Immature natural killer cell (primary cell): ENCODE measurements around the gene CENPX. TPM values are rescaled to one million over a fixed set of nuclear protein-coding genes. Genes with fewer than 3 reads are reported as not detected.
A peak's percentile ranks its signal among the peaks of the same experiment; 100 is the strongest.

Source experiments
- DNase-seq, 3 donors: peaks; one replicate each; pipeline ENCODE4 v3.0.0; 2022; ENCODE audit warnings: mixed read lengths in 1 of 3
- H3K27ac Mint-ChIP-seq, 6 donors: one replicate each; pipeline ENCODE4 v1.8.0; 2020; ENCODE audit warnings: mixed read lengths in 6 of 6, mild to moderate bottlenecking in 5 of 6, inconsistent platforms in 4 of 6, moderate library complexity in 3 of 6
- H3K27me3 Mint-ChIP-seq, 3 donors: one replicate each; pipeline ENCODE4 v1.8.0; 2020 to 2021; ENCODE audit warnings: low read depth in 3 of 3, mild to moderate bottlenecking in 3 of 3, mixed read lengths in 3 of 3, moderate library complexity in 3 of 3, inconsistent platforms in 1 of 3
- H3K36me3 Mint-ChIP-seq, 3 donors: one replicate each; pipeline ENCODE4 v1.8.0; 2020; ENCODE audit warnings: mixed read lengths in 3 of 3, inconsistent platforms in 2 of 3, mild to moderate bottlenecking in 2 of 3
- H3K4me1 Mint-ChIP-seq, 2 donors: one replicate each; pipeline ENCODE4 v1.8.0; 2020; ENCODE audit warnings: inconsistent platforms in 2 of 2, mild to moderate bottlenecking in 2 of 2, mixed read lengths in 2 of 2, moderate library complexity in 1 of 2
- H3K4me3 Mint-ChIP-seq, 5 donors: one replicate each; pipeline ENCODE4 v1.8.0; 2020; ENCODE audit warnings: mild to moderate bottlenecking in 5 of 5, mixed read lengths in 5 of 5, inconsistent platforms in 3 of 5, moderate library complexity in 3 of 5
- H3K9me3 Mint-ChIP-seq, 6 donors: one replicate each; pipeline ENCODE4 v1.8.0; 2020; ENCODE audit warnings: mild to moderate bottlenecking in 6 of 6, mixed read lengths in 6 of 6, inconsistent platforms in 4 of 6, moderate library complexity in 3 of 6
- polyA plus RNA-seq, 3 donors: library from polyadenylated mRNA; unstranded; fragments of 300-500 nt; fragmentation: Illumina TruSeq; gene quantifications; one replicate each; pipeline ENCODE4 v1.2.3, GENCODE V29; 2021

CENPX gene
- polyA plus RNA-seq, 3 donors from 2014 or later = 70.0 to 104 (median 100) TPM

DNA sequence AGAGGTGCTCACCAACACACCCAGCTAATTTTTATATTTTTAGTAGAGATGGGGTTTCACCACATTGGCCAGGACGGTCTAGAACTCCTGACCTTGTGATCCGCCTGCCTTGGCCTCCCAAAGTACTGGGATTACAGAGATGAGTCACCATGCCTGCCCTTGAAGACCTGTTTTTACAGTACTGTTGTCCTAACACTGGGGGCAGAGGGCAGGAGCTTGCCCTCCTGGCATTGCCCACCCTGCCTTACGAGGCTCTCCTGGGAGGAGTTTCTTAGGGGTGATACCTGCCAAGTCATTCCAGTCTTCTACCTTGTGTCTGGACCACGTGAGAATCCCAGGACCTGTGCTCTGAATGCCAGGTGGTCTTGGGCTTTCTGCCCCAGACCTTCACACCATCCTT is 42.6 kb downstream of the CENPX start:
- DNase-seq = no peak
- peaks cover 22 to 33% of the 10 kb centered on the region in 2 donors for H3K4me1 Mint-ChIP-seq
- H3K9me3 Mint-ChIP-seq = no peaks in the 10 kb centered on the region
- H3K27me3 Mint-ChIP-seq = peaks cover 6 to 15% (median 10%) of the 10 kb centered on the region in 3 donors
- H3K4me3 Mint-ChIP-seq = peak overlapping the region in 2 of 5 donors; percentile 49 to 77
- peaks cover 4 to 12% (median 5%) of the 10 kb centered on the region in 3 donors for H3K36me3 Mint-ChIP-seq
- peak overlapping the region in 1 of 6 donors; percentile 17 for H3K27ac Mint-ChIP-seq

DNA sequence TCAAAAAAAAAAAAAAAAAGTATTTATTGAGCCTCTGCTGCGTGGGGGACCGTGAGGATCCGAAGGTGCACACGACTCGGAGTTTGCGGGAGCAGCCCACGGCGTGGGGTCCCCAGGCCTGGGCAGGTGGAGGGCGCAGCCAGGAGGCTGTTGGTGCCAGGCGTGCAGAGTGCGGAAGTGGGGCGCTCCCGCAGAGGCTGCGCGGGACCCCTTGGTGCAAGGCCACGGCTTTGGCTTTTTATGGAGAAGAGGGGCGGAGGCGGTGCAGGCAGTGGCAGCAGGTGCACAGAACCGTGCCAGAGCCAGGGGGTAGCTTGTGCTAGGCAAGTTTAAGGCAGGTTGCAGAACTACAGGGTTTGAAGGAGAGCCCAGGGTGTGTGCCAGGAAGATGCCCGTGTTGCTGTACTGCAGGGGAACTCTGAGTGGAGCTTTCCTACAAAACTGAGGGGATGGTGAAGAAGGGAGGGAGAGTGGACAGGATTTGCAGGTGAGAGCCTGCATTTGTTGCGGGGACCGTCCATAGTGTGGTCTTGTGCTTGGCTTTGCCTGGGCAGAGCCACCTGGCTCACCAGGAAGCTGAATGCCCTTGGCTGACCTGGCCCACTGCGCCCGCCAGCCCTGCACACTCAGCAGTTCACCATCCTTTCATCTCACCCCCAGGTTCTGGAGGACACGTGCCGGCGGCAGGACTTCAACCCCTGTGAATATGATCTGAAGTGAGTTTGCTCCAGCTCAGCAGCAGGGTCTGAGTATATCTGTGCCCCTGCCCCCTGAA is 44.0 kb downstream of the CENPX start:
- Mint-ChIP-seq H3K4me3 (peak overlapping the region; percentile 63 to 81 (median 76)), H3K27ac (peak overlapping the region in 5 of 6 donors; percentile 26 to 83 (median 69))

DNA sequence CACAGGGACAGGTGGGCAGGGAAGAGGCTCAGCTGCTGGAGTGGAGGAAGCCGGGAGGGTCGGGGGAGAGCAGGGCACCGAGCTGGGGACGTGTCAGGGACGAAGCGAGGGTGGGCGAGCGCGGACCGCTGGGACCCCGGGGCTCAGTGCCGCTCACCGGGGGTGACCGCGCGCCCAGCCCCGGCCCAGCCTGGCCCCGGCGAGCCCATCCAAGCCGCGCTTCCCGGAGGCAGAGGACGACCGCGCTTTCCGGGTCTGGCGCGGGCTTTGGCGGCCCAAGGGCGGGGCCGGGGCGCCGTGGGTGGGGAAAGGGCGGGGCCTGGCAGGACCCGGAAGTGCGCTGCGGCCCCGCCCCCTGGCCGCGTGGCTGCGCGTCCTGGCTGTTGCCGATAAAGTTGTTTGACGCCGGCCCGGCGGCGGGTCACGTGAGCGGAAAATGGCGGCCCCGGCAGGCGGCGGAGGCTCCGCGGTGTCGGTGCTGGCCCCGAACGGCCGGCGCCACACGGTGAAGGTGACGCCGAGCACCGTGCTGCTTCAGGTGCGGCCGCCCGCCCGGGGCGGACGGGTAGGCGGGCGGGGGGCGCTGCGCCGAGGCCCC is 45.4 kb downstream of the CENPX start, which contains the start of gene ASPSCR1:
Gene ASPSCR1 (plus strand): TSS at position 419 of the 598 bp plus-strand sequence. CDS start 18 bp downstream, at position 437.
- peak within 1 kb of the TSS; percentile 84 to 98 (median 95) for H3K27ac Mint-ChIP-seq
- H3K9me3 Mint-ChIP-seq = peaks cover 0 to 2% (median 0%) of the 10 kb centered on the region in 6 donors
- peak; percentile 90 to 94 (median 93) for DNase-seq
- peaks cover 6 to 15% (median 10%) of the 10 kb centered on the region in 3 donors for H3K27me3 Mint-ChIP-seq
- H3K36me3 Mint-ChIP-seq = peaks cover 0 to 6% (median 4%) of the 10 kb centered on the region in 3 donors
- peaks cover 20 to 29% of the 10 kb centered on the region in 2 donors for H3K4me1 Mint-ChIP-seq
- peak within 1 kb of the TSS; percentile 91 to 96 (median 96) for H3K4me3 Mint-ChIP-seq

More for the DNA sequence above, 44.0 kb downstream of the CENPX start:
- Mint-ChIP-seq H3K4me1 (peaks cover 20 to 33% of the 10 kb centered on the region in 2 donors), H3K36me3 (peaks cover 4 to 9% (median 5%) of the 10 kb centered on the region in 3 donors), H3K9me3 (peaks cover 0 to 2% (median 0%) of the 10 kb centered on the region in 6 donors), H3K27me3 (peaks cover 8 to 15% (median 10%) of the 10 kb centered on the region in 3 donors)
- DNase-seq = no peak

DNA sequence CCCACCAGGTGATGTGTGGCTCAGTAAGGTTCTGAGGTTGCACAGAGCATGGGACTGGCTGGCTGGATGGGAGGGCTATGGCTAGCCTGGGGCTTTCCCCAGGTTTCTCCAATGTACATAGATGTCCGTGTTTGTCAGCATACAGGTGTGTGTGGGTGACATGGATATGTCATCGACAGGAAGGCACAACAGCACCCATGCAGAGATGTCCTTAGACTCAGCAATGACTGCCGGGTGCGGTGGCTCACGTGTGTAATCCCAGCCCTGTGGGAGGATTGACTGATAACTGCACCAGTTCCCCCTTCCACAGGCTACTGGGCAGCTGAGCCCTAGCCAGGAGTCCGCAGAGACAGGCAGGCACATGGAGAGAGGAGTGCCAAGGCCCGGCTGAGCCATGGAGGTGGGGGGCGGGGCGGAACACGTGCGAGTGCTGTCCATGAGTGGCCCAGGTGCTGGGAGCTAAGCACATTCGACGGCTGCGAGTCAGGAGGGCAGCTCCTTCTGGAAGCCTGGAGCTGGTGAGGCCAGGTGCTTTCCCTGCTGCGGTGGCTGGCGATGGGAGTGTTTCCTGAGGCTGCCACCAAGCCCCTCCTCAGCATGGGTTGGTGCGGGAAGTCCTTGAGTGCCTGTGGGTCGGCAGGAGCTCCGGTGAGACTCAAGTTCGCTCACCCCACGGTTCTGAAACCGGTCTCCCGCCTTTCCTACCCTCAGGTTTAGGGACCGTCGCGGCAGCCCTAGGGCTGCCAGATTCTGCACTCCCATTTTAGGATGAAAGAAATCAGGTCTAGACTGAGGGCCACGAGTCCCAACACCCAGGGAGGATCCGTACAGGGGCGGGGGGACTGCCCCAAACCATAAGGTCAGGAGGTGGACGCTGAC is 46.1 kb downstream of the CENPX start:
- no peak for DNase-seq
- H3K9me3 Mint-ChIP-seq = peaks cover 0 to 2% (median 0%) of the 10 kb centered on the region in 6 donors
- peak overlapping the region; percentile 91 to 96 (median 96) for H3K4me3 Mint-ChIP-seq
- H3K27me3 Mint-ChIP-seq = peaks cover 6 to 15% (median 10%) of the 10 kb centered on the region in 3 donors
- peaks cover 0 to 8% (median 4%) of the 10 kb centered on the region in 3 donors for H3K36me3 Mint-ChIP-seq
- peak overlapping the region; percentile 84 to 98 (median 95) for H3K27ac Mint-ChIP-seq
- H3K4me1 Mint-ChIP-seq = peaks cover 20 to 28% of the 10 kb centered on the region in 2 donors

DNA sequence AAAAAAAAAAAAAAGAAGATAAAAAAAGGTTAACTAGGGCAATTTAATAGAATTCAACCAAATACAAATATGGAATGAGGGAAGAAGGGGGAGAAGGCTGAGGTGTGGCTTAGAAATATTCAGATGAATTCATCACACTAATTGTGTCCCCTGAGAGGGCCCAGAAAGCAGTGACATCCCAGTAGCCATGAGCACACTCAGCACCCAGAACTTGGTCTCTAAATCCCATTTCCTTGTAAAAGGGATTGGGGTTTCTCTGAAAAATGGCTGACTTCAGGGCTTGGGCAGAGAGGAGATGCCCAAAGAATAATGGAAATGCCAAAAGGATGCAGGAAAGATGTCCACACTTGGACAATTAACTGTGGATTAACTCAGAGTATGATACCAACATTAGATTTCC is 49.2 kb downstream of the CENPX start:
- DNase-seq = no peak
- Mint-ChIP-seq H3K27me3 (peaks cover 3 to 15% (median 7%) of the 10 kb centered on the region in 3 donors), H3K36me3 (peaks cover 0 to 4% (median 0%) of the 10 kb centered on the region in 3 donors), H3K9me3 (peaks cover 0 to 2% (median 0%) of the 10 kb centered on the region in 6 donors), H3K4me1 (peaks cover 8 to 9% of the 10 kb centered on the region in 2 donors), H3K27ac (no peak overlapping the region), H3K4me3 (no peak overlapping the region)

DNA sequence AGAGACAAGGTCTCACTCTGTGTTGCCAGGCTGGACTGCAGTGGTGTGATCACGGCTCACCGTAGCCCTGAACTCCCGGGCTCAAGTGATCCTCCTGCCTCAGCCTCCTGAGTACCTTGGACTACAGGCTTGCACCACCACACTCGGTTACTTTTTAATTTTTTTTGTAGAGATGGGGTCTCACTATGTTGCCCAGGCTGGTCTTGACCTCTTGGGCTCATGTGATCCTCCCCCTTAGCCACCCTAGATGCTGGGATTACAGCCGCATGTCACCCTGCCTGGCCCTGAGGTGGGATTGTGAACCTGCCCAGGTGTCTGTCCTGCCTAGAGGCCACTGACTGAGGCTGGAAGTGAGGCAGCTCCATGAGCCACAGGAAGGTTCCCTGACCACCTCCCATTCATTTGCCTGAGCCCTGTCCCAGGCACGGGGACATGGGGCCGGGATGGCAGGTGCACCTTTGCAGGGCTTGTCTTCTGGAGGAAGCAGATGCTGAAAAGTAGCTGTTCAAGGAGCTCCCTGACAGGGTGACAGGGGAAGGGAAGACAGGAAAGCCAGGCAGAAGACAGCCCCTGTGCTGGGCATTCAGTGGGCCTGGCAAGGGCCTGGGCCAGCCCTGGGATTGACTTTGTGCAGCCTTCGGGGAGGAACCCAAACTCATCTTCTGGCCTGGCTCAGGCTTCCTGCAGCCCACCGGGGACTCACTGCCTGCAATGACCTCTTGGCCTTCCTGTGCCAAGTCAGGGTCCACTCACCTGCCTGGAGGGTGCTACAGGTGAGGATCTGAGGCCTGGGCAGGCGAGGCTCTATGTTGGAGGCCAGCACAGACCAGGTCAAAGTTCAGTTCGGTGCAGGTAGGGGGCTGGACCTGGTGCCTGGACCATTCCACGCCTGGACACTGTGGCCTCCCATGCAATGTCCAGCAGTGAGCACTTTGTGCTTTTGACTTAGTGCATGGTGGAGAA is 53.5 kb downstream of the CENPX start:
- H3K27ac Mint-ChIP-seq = no peak overlapping the region
- peaks cover 0 to 7% (median 3%) of the 10 kb centered on the region in 3 donors for H3K27me3 Mint-ChIP-seq
- H3K36me3 Mint-ChIP-seq = peaks cover 0 to 4% (median 0%) of the 10 kb centered on the region in 3 donors
- peaks cover 0 to 3% of the 10 kb centered on the region in 2 donors for H3K4me1 Mint-ChIP-seq
- H3K4me3 Mint-ChIP-seq = peak overlapping the region in 1 of 5 donors; percentile 39
- H3K9me3 Mint-ChIP-seq = no peaks in the 10 kb centered on the region
- no peak for DNase-seq

Other genes with a start within 250 kb of the CENPX start
- not detected for gene GCGR, start 218.7 kb downstream of the CENPX start, polyA plus RNA-seq
- 100 to 1,000 TPM; 112 to 178 (median 124) TPM for gene MCRIP1, start 189.6 kb downstream of the CENPX start, polyA plus RNA-seq
- gene PPP1R27, start 187.8 kb downstream of the CENPX start, polyA plus RNA-seq = not detected
- gene P4HB, start 162.3 kb downstream of the CENPX start, polyA plus RNA-seq = 100 to 1,000 TPM; 365 to 534 (median 475) TPM
- gene ARHGDIA, start 151.5 kb downstream of the CENPX start, polyA plus RNA-seq = 100 to 1,000 TPM; 100 to 245 (median 133) TPM
- gene ALYREF, start 131.3 kb downstream of the CENPX start, polyA plus RNA-seq = 10 to 100 TPM; 36.2 to 63.3 (median 40.1) TPM
- gene ANAPC11, start 131.2 kb downstream of the CENPX start, polyA plus RNA-seq = 100 to 1,000 TPM; 339 to 578 (median 348) TPM
- not detected for gene NPB, start 120.6 kb downstream of the CENPX start, polyA plus RNA-seq
- gene PCYT2, start 111.5 kb downstream of the CENPX start, polyA plus RNA-seq = 10 to 100 TPM; 44.7 to 59.6 (median 49.5) TPM
- 10 to 100 TPM; 27.2 to 54.7 (median 36.2) TPM for gene SIRT7, start 104.7 kb downstream of the CENPX start, polyA plus RNA-seq
- 1 to 10 TPM; 1.1 to 4.8 (median 1.3) TPM for gene MAFG, start 95.1 kb downstream of the CENPX start, polyA plus RNA-seq
- 1 to 10 TPM; 1.1 to 3.3 (median 1.9) TPM for gene PYCR1, start 85.6 kb downstream of the CENPX start, polyA plus RNA-seq
- gene MYADML2, start 75.6 kb downstream of the CENPX start, polyA plus RNA-seq = not detected
- gene NOTUM, start 61.7 kb downstream of the CENPX start, polyA plus RNA-seq = not detected
- gene ASPSCR1, start 45.2 kb downstream of the CENPX start, polyA plus RNA-seq = 10 to 100 TPM; 21.1 to 32.9 (median 31.3) TPM
- gene LRRC45, start 427 bp upstream of the CENPX start, polyA plus RNA-seq = 1 to 10 TPM; 4.7 to 9.9 (median 5.2) TPM
- not detected for gene RAC3, start 8.8 kb upstream of the CENPX start, polyA plus RNA-seq
- gene DCXR, start 14.8 kb upstream of the CENPX start, polyA plus RNA-seq = 100 to 1,000 TPM; 144 to 242 (median 165) TPM
- 1 to 10 TPM; 2.2 to 3.7 (median 3.2) TPM for gene RFNG, start 28.9 kb upstream of the CENPX start, polyA plus RNA-seq
- gene GPS1, start 29.0 kb upstream of the CENPX start, polyA plus RNA-seq = 100 to 1,000 TPM; 174 to 212 (median 183) TPM
- 10 to 100 TPM; 61.7 to 85.3 (median 82.5) TPM for gene DUS1L, start 42.9 kb upstream of the CENPX start, polyA plus RNA-seq
- gene FASN, start 75.4 kb upstream of the CENPX start, polyA plus RNA-seq = 1 to 10 TPM in 1 of 3 donors, under 1 TPM in 2; 0.10 to 2.7 (median 0.23) TPM
- 10 to 100 TPM; 27.7 to 65.8 (median 28.8) TPM for gene CCDC57, start 190.0 kb upstream of the CENPX start, polyA plus RNA-seq
- gene SLC16A3, start 206.2 kb upstream of the CENPX start, polyA plus RNA-seq = 10 to 100 TPM in 1 of 3 donors, 1 to 10 TPM in 2; 5.8 to 12.2 (median 6.8) TPM